ENCODE measurements around the gene CACNB4. TPM values are rescaled to one million over a fixed set of nuclear protein-coding genes. Genes with fewer than 3 reads are reported as not detected.

CACNB4 gene
- total RNA-seq, 1 experiment from 2014 or later, result 2.0 TPM

- DNase-seq (ENCODE audit: low read depth, low spot score) (no peak), ATAC-seq (no peak)
- Histone ChIP-seq H3K36me3 (ENCODE audit: control insufficient read depth in 1 of 2, insufficient read depth in 2 of 2, low read length in 2 of 2) (no peaks in the 10 kb centered on the region), H3K27ac (ENCODE audit: low read depth, low read length) (no peak overlapping the region), H3K4me2 (ENCODE audit: low read length) (no peak overlapping the region), H3K27me3 (ENCODE audit: insufficient read depth, low read length) (no peaks in the 10 kb centered on the region), H3K9me3 (ENCODE audit: control insufficient read depth in 1 of 2, insufficient read depth in 1 of 2, low read depth in 1 of 2, low read length in 2 of 2) (no peaks in the 10 kb centered on the region), H3K4me1 (ENCODE audit: control insufficient read depth in 1 of 2, insufficient read depth in 2 of 2, low read length in 2 of 2) (no peaks in the 10 kb centered on the region), H4K20me1 (ENCODE audit: insufficient read depth) (no peaks in the 10 kb centered on the region), H3K4me3 (replicated peaks in 1 of 2; ENCODE audit: low read depth in 1 of 2, low read length in 2 of 2) (no peak overlapping the region), H3K9ac (ENCODE audit: low read length) (no peak overlapping the region), H3K9me2 (ENCODE audit: insufficient read depth) (no peaks in the 10 kb centered on the region), H3K79me2 (ENCODE audit: insufficient read depth, low read length) (no peaks in the 10 kb centered on the region), H2AFZ (ENCODE audit: low read depth, low read length, poor library complexity, severe bottlenecking) (no peak overlapping the region)
- intact Hi-C loops (cut with micrococcal nuclease), result no loop called here
- CTCF ChIA-PET, result no interaction called here
- POLR2A ChIA-PET, result no interaction called here
- TF ChIP-seq RAD21 (IDR thresholded peaks at IDR 0.05; ENCODE audit: low read depth), result no peak
- TF ChIP-seq CEBPB (IDR thresholded peaks at IDR 0.05; ENCODE audit: low read depth), result no peak
- no peak for TF ChIP-seq EZH2 (IDR thresholded peaks at IDR 0.05)
- TF ChIP-seq, protein P1, sequence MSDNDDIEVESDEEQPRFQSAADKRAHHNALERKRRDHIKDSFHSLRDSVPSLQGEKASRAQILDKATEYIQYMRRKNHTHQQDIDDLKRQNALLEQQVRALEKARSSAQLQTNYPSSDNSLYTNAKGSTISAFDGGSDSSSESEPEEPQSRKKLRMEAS (IDR thresholded peaks at IDR 0.05), result no peak
- TF ChIP-seq, protein P2, sequence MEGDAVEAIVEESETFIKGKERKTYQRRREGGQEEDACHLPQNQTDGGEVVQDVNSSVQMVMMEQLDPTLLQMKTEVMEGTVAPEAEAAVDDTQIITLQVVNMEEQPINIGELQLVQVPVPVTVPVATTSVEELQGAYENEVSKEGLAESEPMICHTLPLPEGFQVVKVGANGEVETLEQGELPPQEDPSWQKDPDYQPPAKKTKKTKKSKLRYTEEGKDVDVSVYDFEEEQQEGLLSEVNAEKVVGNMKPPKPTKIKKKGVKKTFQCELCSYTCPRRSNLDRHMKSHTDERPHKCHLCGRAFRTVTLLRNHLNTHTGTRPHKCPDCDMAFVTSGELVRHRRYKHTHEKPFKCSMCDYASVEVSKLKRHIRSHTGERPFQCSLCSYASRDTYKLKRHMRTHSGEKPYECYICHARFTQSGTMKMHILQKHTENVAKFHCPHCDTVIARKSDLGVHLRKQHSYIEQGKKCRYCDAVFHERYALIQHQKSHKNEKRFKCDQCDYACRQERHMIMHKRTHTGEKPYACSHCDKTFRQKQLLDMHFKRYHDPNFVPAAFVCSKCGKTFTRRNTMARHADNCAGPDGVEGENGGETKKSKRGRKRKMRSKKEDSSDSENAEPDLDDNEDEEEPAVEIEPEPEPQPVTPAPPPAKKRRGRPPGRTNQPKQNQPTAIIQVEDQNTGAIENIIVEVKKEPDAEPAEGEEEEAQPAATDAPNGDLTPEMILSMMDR (IDR thresholded peaks at IDR 0.05 in 2 of 3, conservative IDR thresholded peaks at IDR 0.05 in 1 of 3; ENCODE audit: borderline replicate concordance in 1 of 3, insufficient read depth in 1 of 3, low read depth in 2 of 3, low read length in 2 of 3), result no peak
- TF ChIP-seq SP1 (IDR thresholded peaks at IDR 0.05; ENCODE audit: low read depth), result no peak
- TF ChIP-seq, protein P3, sequence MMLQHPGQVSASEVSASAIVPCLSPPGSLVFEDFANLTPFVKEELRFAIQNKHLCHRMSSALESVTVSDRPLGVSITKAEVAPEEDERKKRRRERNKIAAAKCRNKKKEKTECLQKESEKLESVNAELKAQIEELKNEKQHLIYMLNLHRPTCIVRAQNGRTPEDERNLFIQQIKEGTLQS (IDR thresholded peaks at IDR 0.05), result no peak
- TF ChIP-seq TCF7L2 (IDR thresholded peaks at IDR 0.05; ENCODE audit: borderline replicate concordance, extremely low read depth, insufficient read depth, insufficient read length), result no peak
- no peak for TF ChIP-seq CBX3 (IDR thresholded peaks at IDR 0.05; ENCODE audit: low read depth)
- no peak for TF ChIP-seq POLR2AphosphoS5 (IDR thresholded peaks at IDR 0.05; ENCODE audit: low read depth, low read length)
- TF ChIP-seq SIN3A (IDR thresholded peaks at IDR 0.05; ENCODE audit: low read depth), result no peak
- no peak for TF ChIP-seq POLR2A (IDR thresholded peaks at IDR 0.05; ENCODE audit: borderline replicate concordance, extremely low read depth, insufficient read depth, insufficient read length)
- no peak for TF ChIP-seq JUND (IDR thresholded peaks at IDR 0.05)
- no peak for TF ChIP-seq ZNF274 (IDR thresholded peaks at IDR 0.05; ENCODE audit: low read depth, low read length)
- no peak for TF ChIP-seq YY1 (IDR thresholded peaks at IDR 0.05; ENCODE audit: extremely low read depth, insufficient replicate concordance, low read depth, low read length)
- TF ChIP-seq ZFX (IDR thresholded peaks at IDR 0.05), result no peak
- TF ChIP-seq ELF1 (IDR thresholded peaks at IDR 0.05; ENCODE audit: borderline replicate concordance, low read depth), result no peak
- TF ChIP-seq SRF (IDR thresholded peaks at IDR 0.05; ENCODE audit: low read depth), result no peak
- no TSS peak for BruUV-seq (replicated peaks)
- RAD21 ChIA-PET (ENCODE audit: low non-redundant PET in 1 of 2, low total read pairs in 2 of 2, uncharacterized antibody in 2 of 2, unreplicated experiment in 2 of 2), result no interaction called here
These were observed 246.4 kb downstream of the CACNB4 start for GRCh38 chr2:151852260-151853069.

All from HCT116 (cell line).